Esophagus (tissue), 2 donors: Measurements from ENCODE around the gene PEG3. TPM values are rescaled to one million over a fixed set of nuclear protein-coding genes. Genes with fewer than 3 reads are reported as not detected.
"Not testable (repeated sequence)": the region's sequence is repeated elsewhere in the genome, so short reads cannot be mapped to it uniquely, and the experiment has no call there.

ENCODE experiments used
- H3K27ac ChIP-seq, 2 donors: one replicate each; pipeline ENCODE4 v1.5.1; 2013; ENCODE audit warnings: low read depth in 2 of 2, mild to moderate bottlenecking in 2 of 2, inconsistent platforms in 1 of 2, low read length in 1 of 2, moderate library complexity in 1 of 2
- H3K27me3 ChIP-seq, 2 donors: one replicate each; pipeline ENCODE4 v1.6.1; 2013; ENCODE audit warnings: low read length in 2 of 2, control low read depth in 1 of 2, mild to moderate bottlenecking in 1 of 2; ENCODE audit not compliant: insufficient read depth in 2 of 2, control insufficient read depth in 1 of 2
- H3K36me3 ChIP-seq, 2 donors: one replicate each; pipeline ENCODE4 v1.6.1; 2013; ENCODE audit warnings: low read length in 1 of 2; ENCODE audit not compliant: control insufficient read depth in 2 of 2, insufficient read depth in 2 of 2
- H3K4me1 ChIP-seq, 2 donors: one replicate each; pipeline ENCODE4 v1.6.1; 2013; ENCODE audit warnings: low read length in 1 of 2; ENCODE audit not compliant: control insufficient read depth in 2 of 2, insufficient read depth in 2 of 2
- H3K4me3 ChIP-seq, 2 donors: one replicate each; pipeline ENCODE4 v1.5.1; 2013; ENCODE audit warnings: low read length in 2 of 2, mild to moderate bottlenecking in 2 of 2, low read depth in 1 of 2, moderate library complexity in 1 of 2
- H3K9me3 ChIP-seq, 2 donors: one replicate each; pipeline ENCODE4 v1.6.1; 2013; ENCODE audit warnings: mild to moderate bottlenecking in 2 of 2, low read depth in 1 of 2, low read length in 1 of 2, moderate library complexity in 1 of 2; ENCODE audit not compliant: control insufficient read depth in 2 of 2, insufficient read depth in 1 of 2
- WGBS, 2 donors: extraction: QIAGEN DNeasy Blood & Tissue Kit; methylation state at CpG; one replicate each; pipeline ENCODE4 v1.1.7; 2013; 5-methylcytosine and 5-hydroxymethylcytosine counted together
- polyA plus RNA-seq, 2 donors: library from polyadenylated mRNA; stranded (reverse); fragments of 200-250 nt; gene quantifications; one replicate each; pipeline ENCODE4 v1.2.3, GENCODE V29; 2013
- donor health status: healthy with polysubstance abuse.
- donor health status: Bipolar disorder and iron deficiency.

Gene PEG3
- polyA plus RNA-seq, 2 donors, result 0.52 to 0.63 TPM

- Histone ChIP-seq H3K4me1 (no peaks in the 10 kb centered on the region), H3K4me3 (no peak overlapping the region), H3K27me3 (no peaks in the 10 kb centered on the region), H3K36me3 (no peaks in the 10 kb centered on the region), H3K27ac (no peak overlapping the region), H3K9me3 (peaks cover 12 to 20% of the 10 kb centered on the region in 2 donors)
- 94 to 95% methylated on average over 1 of the region's 1 CpG for WGBS, 2 donors
Observed at GRCh38 chr19:56868446-56868845, 27.9 kb upstream of the PEG3 start.

- 22 to 30% methylated on average over 2 of the region's 2 CpGs for WGBS, 2 donors
Observed at GRCh38 chr19:56866538-56866937, 26.0 kb upstream of the PEG3 start.

DNA sequence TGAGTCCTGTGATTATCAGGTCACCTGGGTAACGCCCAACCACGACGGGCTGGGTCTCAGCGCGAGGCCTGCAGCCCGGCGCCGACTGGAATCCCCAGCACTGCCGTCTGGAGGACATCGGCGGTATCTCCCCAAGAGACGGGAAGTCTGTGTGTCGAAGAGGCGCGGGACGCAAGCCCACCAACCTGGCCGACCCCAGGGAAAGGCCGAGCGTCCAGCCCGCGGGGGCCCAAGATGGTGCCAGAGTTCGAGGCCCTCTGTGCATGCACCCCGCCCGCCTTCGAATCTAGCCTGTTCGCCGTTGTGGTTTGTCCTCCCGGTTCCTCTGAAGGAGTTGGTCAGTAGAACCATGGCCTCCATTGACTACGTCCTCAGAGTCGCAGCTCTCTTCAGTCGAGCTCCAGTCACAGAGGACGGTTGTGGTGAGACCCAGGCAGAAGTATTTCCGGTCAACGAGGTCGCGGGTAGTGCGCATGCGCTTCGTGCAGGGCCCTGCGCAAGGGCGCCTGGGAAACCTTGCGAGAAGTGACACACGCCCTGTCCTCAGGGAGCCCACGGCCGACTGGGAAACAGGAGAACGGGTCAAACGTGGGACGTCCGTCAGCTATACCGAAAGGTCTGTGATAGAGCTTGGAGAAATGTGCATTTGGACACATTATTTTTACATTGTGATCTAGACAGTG lies 24.1 kb upstream of the PEG3 start:
- Histone ChIP-seq H3K9me3 (peaks cover 10 to 13% of the 10 kb centered on the region in 2 donors), H3K27ac (no peak overlapping the region), H3K27me3 (no peaks in the 10 kb centered on the region), H3K4me1 (no peaks in the 10 kb centered on the region), H3K4me3 (no peak overlapping the region), H3K36me3 (no peaks in the 10 kb centered on the region)
- 57 to 61% methylated on average over 50 of the region's 50 CpGs for WGBS, 2 donors

More at GRCh38 chr19:56866538-56866937, 26.0 kb upstream of the PEG3 start:
- peaks cover 12 to 18% of the 10 kb centered on the region in 2 donors for H3K9me3 ChIP-seq
- H3K4me3 ChIP-seq, result no peak overlapping the region
- H3K4me1 ChIP-seq, result no peaks in the 10 kb centered on the region
- no peaks in the 10 kb centered on the region for H3K36me3 ChIP-seq
- no peaks in the 10 kb centered on the region for H3K27me3 ChIP-seq
- H3K27ac ChIP-seq, result no peak overlapping the region

DNA sequence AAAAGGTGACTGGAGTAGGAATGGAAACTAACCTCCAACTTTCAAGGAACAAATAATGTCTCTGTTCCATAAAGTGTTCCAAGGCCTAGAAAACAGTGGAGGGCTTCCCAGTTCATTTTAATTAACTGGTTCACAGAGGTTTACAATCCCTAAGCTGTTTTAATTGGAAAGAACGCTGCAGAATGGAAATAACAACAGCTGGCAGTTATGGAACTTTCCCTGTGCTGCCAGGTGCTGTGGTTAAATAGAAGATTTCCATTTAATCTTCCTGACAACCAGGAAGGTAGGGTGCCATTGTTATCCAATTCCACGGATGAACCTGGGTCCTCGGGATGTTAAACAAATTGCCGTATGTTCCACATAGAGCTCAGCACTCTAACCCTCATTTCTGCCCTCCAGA lies 22.2 kb upstream of the PEG3 start:
- Histone ChIP-seq H3K36me3 (no peaks in the 10 kb centered on the region), H3K27me3 (no peaks in the 10 kb centered on the region), H3K27ac (no peak overlapping the region), H3K4me3 (no peak overlapping the region), H3K4me1 (no peaks in the 10 kb centered on the region), H3K9me3 (peaks cover 9 to 10% of the 10 kb centered on the region in 2 donors)
- 78 to 84% methylated on average over 4 of the region's 4 CpGs for WGBS, 2 donors

- H3K27ac ChIP-seq, H3K4me1 ChIP-seq, H3K4me3 ChIP-seq, H3K9me3 ChIP-seq, H3K36me3 ChIP-seq, H3K27me3 ChIP-seq: not testable (repeated sequence)
- 88 to 91% methylated on average over 9 to 10 of the region's 10 CpGs for WGBS, 2 donors
Observed at GRCh38 chr19:56860409-56860808, 19.9 kb upstream of the PEG3 start.

DNA sequence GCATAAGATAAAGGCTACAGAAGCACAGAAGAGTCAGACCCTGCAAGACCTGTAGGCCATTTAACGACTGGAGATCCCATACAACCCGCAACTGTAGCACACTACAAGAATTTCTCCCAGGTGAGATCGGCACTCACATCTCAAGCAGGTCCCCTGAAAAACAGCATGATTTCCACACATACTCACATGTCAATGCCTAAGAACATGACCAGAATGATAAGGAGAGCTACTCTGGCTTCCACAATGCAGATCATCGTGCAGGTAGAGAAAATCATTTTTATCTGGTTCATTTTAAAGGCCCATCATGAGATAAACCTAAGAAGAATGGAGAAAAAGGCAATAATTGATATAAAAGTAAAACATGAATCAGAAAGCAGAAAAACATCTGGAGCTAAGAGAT lies 17.5 kb upstream of the PEG3 start:
- H3K4me1 ChIP-seq, result no peaks in the 10 kb centered on the region
- WGBS, 2 donors, result 88 to 89% methylated on average over 4 of the region's 4 CpGs
- no peaks in the 10 kb centered on the region for H3K27me3 ChIP-seq
- H3K27ac ChIP-seq, result no peak overlapping the region
- no peaks in the 10 kb centered on the region for H3K9me3 ChIP-seq
- H3K4me3 ChIP-seq, result no peak overlapping the region
- H3K36me3 ChIP-seq, result no peaks in the 10 kb centered on the region

DNA sequence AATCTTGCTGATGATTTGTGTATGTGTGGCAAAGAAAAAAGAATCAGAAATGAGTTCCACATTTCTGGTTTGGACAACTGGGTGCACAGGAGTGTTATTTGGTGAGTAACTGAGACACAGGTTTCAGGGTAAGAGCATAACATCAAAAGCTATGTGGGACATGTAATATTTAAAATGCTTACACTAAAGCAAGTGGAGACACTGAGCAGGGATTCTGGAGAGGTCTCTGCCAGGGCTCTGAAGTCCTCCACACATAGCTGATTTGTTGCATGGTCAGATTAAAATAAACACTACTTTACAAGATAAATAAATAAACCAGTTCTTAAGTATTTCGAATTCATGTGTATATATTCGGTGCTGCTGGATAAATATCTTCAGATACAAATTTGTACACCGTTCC lies 16.3 kb upstream of the PEG3 start:
- Histone ChIP-seq H3K36me3 (no peaks in the 10 kb centered on the region), H3K4me3 (no peak overlapping the region), H3K27ac (no peak overlapping the region), H3K27me3 (no peaks in the 10 kb centered on the region), H3K4me1 (no peaks in the 10 kb centered on the region), H3K9me3 (peaks cover 0 to under 1% of the 10 kb centered on the region in 2 donors)
- 65 to 77% methylated on average over 3 of the region's 3 CpGs for WGBS, 2 donors

- WGBS, 2 donors, result 88 to 91% methylated on average over 2 of the region's 2 CpGs
- H3K27ac ChIP-seq, H3K4me3 ChIP-seq, H3K36me3 ChIP-seq, H3K27me3 ChIP-seq, H3K4me1 ChIP-seq, H3K9me3 ChIP-seq: not testable (repeated sequence)
Observed at GRCh38 chr19:56852361-56852760, 11.8 kb upstream of the PEG3 start.

- H3K27me3 ChIP-seq, result no peaks in the 10 kb centered on the region
- no peak overlapping the region for H3K4me3 ChIP-seq
- no peaks in the 10 kb centered on the region for H3K36me3 ChIP-seq
- no peak overlapping the region for H3K27ac ChIP-seq
- WGBS, 2 donors, result 66 to 82% methylated on average over 4 of the region's 4 CpGs
- no peaks in the 10 kb centered on the region for H3K4me1 ChIP-seq
- H3K9me3 ChIP-seq, result peaks cover 0 to 3% of the 10 kb centered on the region in 2 donors
Observed at GRCh38 chr19:56848166-56848565, 7.6 kb upstream of the PEG3 start.

- peaks cover 13 to 30% of the 10 kb centered on the region in 2 donors for H3K9me3 ChIP-seq
- H3K36me3 ChIP-seq, result no peaks in the 10 kb centered on the region
- H3K27me3 ChIP-seq, result no peaks in the 10 kb centered on the region
- WGBS, 2 donors, result 67 to 83% methylated on average over 1 of the region's 1 CpG
- H3K4me3 ChIP-seq, result no peak overlapping the region
- no peaks in the 10 kb centered on the region for H3K4me1 ChIP-seq
- H3K27ac ChIP-seq, result no peak overlapping the region
Observed at GRCh38 chr19:56842412-56842811, 1.9 kb upstream of the PEG3 start.
